ENCODE results near the gene SPAG6. TPM values are rescaled to one million over a fixed set of nuclear protein-coding genes. Genes with fewer than 3 reads are reported as not detected.
A peak's percentile ranks its signal among the peaks of the same experiment; 100 is the strongest.

SPAG6 gene
- total and polyA plus RNA-seq, 4 donors: 0.23 TPM; not detected in 3

GRCh38 chr10:22340329-22341189 is 4.7 kb upstream of the SPAG6 start:
- Histone ChIP-seq H3K27me3 (ENCODE audit: control insufficient read depth in 4 of 4, insufficient read depth in 4 of 4, low read length in 3 of 4) (peaks cover 4 to 54% (median 23%) of the 10 kb centered on the region in 4 donors), H3K4me1 (ENCODE audit: control insufficient read depth in 4 of 4, insufficient read depth in 4 of 4, low read length in 3 of 4) (peaks cover 11 to 28% (median 15%) of the 10 kb centered on the region in 4 donors), H3K9ac (ENCODE audit: low read depth in 1 of 2, low read length in 2 of 2) (peak overlapping the region; percentile 52 to 79), H3K9me3 (ENCODE audit: control insufficient read depth in 4 of 4, low read length in 3 of 4) (peaks cover 0 to 12% (median 3%) of the 10 kb centered on the region in 4 donors), H3K4me3 (ENCODE audit: low read depth in 1 of 3, low read length in 3 of 3) (peak overlapping the region; percentile 68 to 97 (median 77)), H3K27ac (ENCODE audit: low read depth in 1 of 2, low read length in 2 of 2) (peak overlapping the region; percentile 82 to 94), H3K36me3 (ENCODE audit: control insufficient read depth in 4 of 4, insufficient read depth in 3 of 4, low read depth in 1 of 4, low read length in 3 of 4) (no peaks in the 10 kb centered on the region)
- TF ChIP-seq RAD21 (IDR thresholded peaks at IDR 0.05): peak; percentile 11 to 21
- peak; percentile 37 to 44 for TF ChIP-seq JUND (IDR thresholded peaks at IDR 0.05)
- TF ChIP-seq ZBTB33 (IDR thresholded peaks at IDR 0.05): no peak
- peak; percentile 18 for TF ChIP-seq YY1 (IDR thresholded peaks at IDR 0.05)
- DNase-seq (ENCODE audit: low spot score): peak; percentile 78
- WGBS: under 1% methylated on average over 98 of the region's 98 CpGs

GRCh38 chr10:22341190-22341925 is 3.9 kb upstream of the SPAG6 start:
- DNase-seq (ENCODE audit: low spot score): no peak
- WGBS: 3% methylated on average over 40 of the region's 40 CpGs
- peaks cover 4 to 20% (median 10%) of the 10 kb centered on the region in 4 donors for H3K4me1 ChIP-seq (ENCODE audit: control insufficient read depth in 4 of 4, insufficient read depth in 4 of 4, low read length in 3 of 4)
- H3K4me3 ChIP-seq (ENCODE audit: low read depth in 1 of 3, low read length in 3 of 3): peak overlapping the region; percentile 68 to 97 (median 77)
- H3K36me3 ChIP-seq (ENCODE audit: control insufficient read depth in 4 of 4, insufficient read depth in 3 of 4, low read depth in 1 of 4, low read length in 3 of 4): no peaks in the 10 kb centered on the region
- H3K9ac ChIP-seq (ENCODE audit: low read depth in 1 of 2, low read length in 2 of 2): peak overlapping the region; percentile 5 to 52
- H3K27me3 ChIP-seq (ENCODE audit: control insufficient read depth in 4 of 4, insufficient read depth in 4 of 4, low read length in 3 of 4): peaks cover 4 to 52% (median 24%) of the 10 kb centered on the region in 4 donors
- TF ChIP-seq NR2F2 (IDR thresholded peaks at IDR 0.05) (no peak), ZBTB33 (IDR thresholded peaks at IDR 0.05) (no peak)
- peak overlapping the region; percentile 82 to 94 for H3K27ac ChIP-seq (ENCODE audit: low read depth in 1 of 2, low read length in 2 of 2)
- peaks cover 0 to 12% (median 3%) of the 10 kb centered on the region in 4 donors for H3K9me3 ChIP-seq (ENCODE audit: control insufficient read depth in 4 of 4, low read length in 3 of 4)

- 46% methylated on average over 3 of the region's 3 CpGs for WGBS
- no peak for TF ChIP-seq FOXA2 (IDR thresholded peaks at IDR 0.05)
- Histone ChIP-seq H3K27ac (ENCODE audit: low read depth in 1 of 2, low read length in 2 of 2) (no peak overlapping the region), H3K4me1 (ENCODE audit: control insufficient read depth in 4 of 4, insufficient read depth in 4 of 4, low read length in 3 of 4) (peaks cover 0 to 18% (median 7%) of the 10 kb centered on the region in 4 donors), H3K4me3 (ENCODE audit: low read depth in 1 of 3, low read length in 3 of 3) (no peak overlapping the region), H3K9me3 (ENCODE audit: control insufficient read depth in 4 of 4, low read length in 3 of 4) (peaks cover 0 to 8% (median 3%) of the 10 kb centered on the region in 4 donors), H3K9ac (ENCODE audit: low read depth in 1 of 2, low read length in 2 of 2) (no peak overlapping the region), H3K36me3 (ENCODE audit: control insufficient read depth in 4 of 4, insufficient read depth in 3 of 4, low read depth in 1 of 4, low read length in 3 of 4) (no peaks in the 10 kb centered on the region), H3K27me3 (ENCODE audit: control insufficient read depth in 4 of 4, insufficient read depth in 4 of 4, low read length in 3 of 4) (peaks cover 4 to 52% (median 22%) of the 10 kb centered on the region in 4 donors)
- no peak for DNase-seq (ENCODE audit: low spot score)
Observed at GRCh38 chr10:22341926-22342196, 3.4 kb upstream of the SPAG6 start.

Data from liver (tissue), 9 donors.